Measurements from ENCODE around the gene VSIG10L.

VSIG10L gene

GRCh38 chr19:51365211-51365964, 23.4 kb upstream of the VSIG10L start:
- DNase-seq, result peak; percentile 39

DNA sequence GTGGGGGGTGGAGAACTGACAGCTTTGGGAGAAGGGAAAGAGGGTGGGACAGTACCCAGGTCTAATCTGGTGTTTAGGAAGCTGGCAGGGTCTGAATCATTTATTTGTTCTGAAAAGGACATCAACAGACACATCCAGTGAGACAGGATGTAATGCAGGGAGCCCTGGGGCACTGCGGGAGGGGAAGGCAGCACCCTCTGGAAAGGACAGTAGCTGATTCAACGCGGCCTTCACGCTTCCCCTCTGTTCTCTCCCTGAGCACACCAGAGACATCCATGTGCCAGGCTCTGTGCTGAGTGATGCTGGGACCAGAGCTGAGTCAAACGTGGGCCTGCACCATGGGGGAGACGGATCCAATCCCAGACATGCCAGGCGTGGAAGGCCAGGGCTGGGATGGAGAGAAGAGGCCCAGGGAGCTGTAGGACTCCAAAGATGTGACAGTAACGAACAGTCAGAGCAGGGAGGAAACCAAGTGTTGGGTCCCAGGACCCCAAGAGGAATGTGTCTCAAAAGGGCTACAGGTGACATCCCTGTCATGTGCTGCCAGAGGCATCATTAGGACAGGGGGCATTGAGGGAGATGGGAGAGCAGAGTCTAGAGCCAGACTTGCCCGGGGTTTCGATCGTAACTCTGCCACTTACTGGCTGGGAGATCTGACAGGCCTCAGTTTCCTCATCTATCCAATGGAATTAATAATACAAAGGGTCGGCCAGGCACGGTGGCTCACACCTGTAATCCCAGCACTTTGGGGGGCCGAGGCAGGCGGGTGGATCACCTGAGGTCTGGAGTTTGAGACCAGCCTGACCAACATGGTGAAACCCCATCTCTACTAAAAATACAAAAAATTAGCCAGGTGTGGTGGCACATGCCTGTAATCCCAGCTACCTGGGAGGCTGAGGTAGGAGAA, 22.5 kb upstream of the VSIG10L start:
- no peak for DNase-seq

DNA sequence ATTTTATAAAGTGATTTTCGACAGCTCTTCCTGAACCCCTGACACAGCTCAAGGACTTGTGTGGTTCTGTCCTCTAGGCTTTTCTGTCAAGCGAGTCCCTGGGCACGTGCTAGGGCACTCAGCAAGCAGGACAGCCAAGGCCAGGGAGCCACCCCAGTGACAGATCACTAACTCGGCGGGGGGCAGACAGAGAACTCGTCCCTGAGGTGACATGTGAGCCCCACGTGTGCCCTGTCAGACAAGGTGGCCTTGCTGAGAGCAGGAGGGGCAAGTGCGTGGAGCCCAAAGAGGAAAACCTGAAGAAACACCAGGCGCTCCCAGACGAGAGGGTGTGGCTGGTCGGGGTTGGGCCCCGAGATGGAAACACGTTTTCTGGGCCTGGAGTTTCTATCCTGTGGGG, 19.3 kb upstream of the VSIG10L start:
- no peak for DNase-seq

- DNase-seq, result peak; percentile 80
Observed at GRCh38 chr19:51359294-51359693, 17.4 kb upstream of the VSIG10L start.

- DNase-seq, result no peak
Observed at GRCh38 chr19:51357952-51358351, 16.0 kb upstream of the VSIG10L start.

DNA sequence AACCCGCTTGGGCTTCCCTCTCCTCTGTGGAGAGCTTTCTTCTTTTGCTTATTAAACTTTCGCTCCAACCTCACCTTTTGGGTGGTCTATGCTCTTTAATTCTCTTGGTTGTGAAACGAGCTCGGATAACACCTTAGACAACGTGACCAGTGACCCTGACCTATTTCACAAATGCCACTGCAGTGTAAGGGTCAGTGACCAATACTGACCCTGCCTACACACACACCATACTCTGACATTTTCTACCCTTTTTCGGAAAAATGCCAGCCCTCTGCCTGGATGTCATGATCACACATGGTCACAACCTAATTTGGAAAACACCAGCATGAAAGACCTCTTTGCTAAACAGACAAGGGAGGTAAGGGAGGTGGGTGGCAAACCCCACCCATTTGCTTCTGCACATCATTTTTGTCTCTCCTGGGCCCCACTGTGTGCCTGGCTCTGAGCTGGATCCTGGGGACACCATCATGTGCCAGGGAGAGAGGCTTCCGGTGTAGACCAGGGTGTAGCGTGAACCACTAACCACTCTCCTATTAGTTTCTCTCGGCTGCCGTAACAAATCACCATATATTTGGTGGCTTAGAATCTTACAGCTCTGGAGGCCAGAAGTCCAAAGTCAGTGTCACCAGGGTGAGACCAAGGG, 14.3 kb upstream of the VSIG10L start:
- DNase-seq, result no peak

DNA sequence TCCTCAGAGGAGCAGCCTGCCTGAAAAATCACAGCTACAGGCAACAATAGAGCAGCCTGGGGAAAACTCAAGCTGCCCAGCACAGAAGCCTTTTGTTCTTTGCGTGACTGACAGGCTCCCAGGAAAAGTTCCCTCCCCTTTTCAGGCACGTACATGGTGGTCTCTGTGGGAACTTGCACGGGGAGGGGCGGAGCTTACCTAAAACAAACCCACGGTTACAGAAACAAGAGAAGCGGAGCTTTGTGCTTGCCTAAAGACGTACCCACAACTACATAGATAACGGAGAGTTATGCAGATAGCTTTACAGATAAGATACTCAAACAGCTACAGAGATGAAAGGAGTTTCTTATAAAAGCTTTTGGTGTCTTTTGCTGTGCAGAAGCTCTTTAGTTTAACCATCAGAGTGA, 12.8 kb upstream of the VSIG10L start:
- no peak for DNase-seq

DNA sequence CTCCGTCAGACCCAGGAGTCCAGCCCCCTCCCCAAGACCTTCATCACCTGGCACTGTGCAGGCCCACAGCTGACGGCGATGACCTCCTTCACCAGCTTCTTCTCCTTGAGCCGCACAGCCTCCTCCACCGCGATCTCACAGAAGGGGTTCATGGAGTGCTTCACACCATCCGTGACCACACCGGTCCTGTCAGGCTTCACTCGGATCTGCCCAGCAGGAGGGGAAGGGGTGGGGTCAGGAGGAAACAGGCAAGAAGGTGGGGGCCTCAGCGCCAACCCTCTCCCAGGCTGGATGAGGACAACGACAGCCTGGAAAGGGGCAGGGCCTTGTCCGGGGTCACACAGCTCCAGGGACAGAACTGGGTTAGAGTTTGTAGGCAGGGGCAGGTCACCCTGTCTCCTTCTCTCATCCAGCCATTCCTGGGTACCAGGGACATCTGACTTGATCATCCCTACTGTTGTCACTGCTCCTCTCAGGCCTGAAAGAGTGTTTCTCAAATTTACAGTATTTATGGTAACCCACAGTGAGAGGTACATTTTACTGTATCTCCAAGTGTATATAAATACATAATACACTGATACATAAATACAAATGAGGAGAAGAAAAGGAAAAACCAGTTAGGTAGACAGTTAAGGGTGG, 12.3 kb upstream of the VSIG10L start:
- DNase-seq, result no peak

GRCh38 chr19:51352783-51353360, 10.9 kb upstream of the VSIG10L start:
- DNase-seq, result no peak

- DNase-seq, result no peak
Observed at GRCh38 chr19:51351266-51351990, 9.5 kb upstream of the VSIG10L start.

- no peak for DNase-seq
Observed at GRCh38 chr19:51347209-51347928, 5.4 kb upstream of the VSIG10L start.

GRCh38 chr19:51346742-51347141, 4.8 kb upstream of the VSIG10L start:
- no peak for DNase-seq

DNA sequence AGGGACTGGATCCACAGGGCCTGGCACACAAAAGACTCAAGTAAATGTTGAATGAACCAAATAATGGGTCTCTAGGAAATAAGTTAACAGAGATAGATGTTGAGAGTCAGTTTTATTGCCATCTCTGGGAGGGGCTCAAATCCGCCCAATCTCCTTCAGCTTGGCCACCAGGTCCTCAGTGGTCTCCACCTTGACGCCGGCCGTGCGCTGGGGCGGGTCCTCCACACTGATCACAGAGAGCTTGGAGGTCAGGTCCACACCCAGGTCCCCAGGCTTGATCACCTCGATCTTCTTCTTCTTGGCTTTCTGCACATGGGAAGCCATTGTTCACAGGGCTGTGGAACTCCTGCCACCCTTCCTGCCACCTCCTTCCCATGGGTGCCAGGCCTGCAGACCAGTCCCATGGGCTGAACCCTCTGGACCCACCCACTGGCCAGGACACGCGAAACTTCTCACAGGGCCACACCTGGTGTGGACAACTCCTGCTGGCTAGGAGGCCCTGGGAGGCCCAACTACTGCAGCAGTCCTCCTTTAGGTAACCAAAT, 3.2 kb upstream of the VSIG10L start:
- DNase-seq, result no peak

GRCh38 chr19:51342631-51343569, 961 bp upstream of the VSIG10L start:
- no peak for DNase-seq

GRCh38 chr19:51341066-51341465, 873 bp downstream of the VSIG10L start:
- DNase-seq, result no peak

DNA sequence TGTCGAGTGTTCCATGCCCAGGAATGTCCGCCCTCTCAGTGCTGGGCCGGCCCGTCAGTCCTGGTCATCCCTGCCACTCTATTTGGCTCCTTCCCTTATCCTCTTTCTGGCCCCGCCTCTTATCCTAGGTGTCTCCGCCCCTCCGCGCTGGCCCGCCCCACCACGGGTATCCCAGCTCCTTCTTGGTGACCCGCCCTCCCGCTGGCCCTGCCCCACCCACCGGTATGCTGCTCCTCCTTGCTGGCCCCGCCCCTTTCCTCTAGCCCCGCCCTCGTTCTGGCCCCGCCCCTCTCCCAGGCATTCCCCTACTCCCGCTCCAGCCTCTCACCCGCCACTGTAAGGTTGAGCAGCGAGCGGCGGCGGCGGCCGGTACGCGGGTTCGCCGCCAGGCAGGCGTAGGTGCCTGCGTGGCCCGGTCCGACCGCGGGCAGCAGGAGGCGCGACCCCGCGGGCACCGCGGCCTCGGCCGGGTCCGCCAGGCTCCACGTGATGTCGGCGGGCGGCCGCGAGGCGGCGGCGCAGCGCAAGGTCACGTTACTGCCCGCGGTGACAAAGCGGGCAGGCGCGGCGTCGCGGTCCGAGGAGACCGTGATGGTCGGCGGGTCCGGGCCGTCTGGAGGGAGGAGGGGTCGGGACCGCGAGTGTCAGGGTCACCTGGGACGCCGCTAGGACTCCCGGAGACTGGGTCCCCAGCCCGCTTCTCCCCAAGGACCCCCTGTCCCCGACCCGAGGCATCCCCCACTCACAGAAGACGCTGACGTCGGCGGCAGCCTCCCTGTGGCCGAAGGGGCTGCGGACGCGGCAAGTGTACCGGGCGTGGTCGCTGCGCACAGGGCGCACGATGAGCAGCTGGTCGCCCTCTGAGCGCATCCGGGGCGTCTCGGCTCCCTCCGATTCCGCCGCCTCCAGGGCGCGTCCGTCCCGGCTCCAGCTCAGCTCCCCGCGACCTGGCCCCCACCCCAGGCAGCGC, 2.0 kb downstream of the VSIG10L start:
- peak; percentile 95 for DNase-seq

- no peak for DNase-seq
Observed at GRCh38 chr19:51339313-51339686, 2.6 kb downstream of the VSIG10L start.

DNA sequence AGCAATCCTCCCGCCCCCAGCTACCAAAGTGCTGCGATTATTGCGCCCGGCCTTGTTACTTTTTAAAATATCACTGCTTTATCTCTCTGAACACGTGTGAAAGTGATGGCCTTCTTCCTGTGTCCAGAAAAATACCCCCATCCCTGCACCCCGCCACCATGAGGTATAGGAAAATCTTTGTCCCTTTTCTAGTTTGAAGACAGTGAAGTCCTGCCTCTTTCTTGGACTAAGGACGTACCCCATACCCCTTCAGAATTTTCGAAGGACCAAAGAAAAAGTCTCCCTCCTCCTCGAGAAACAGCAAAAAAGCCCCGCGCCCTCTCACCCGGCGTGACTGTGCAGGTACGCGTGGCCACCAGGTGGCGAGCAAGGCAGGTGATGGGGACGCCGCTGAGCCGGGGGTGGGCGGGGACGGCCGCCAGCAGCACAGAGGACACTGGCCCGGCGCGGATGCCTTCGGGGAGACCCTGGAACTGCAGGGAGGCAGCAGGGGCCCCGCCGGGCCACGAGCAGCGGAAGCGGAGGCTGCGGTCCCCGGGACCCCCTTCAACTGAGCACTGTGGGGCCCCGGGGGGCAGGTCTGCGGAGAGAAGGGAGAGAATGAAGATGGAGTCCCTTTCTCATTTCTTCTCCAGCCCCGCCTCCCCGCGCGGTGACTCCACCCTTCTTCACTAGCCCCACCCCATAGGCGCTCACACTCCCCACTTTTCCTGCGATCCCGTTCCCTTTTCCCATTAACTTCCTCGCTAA, 3.2 kb downstream of the VSIG10L start:
- DNase-seq, result peak; percentile 61

Measured in fibroblast of skin of right quadriceps (primary cell).